CD4-positive, alpha-beta T cell treated with Interleukin-4 for 1 hour (primary cell): ENCODE results near the gene SPINK6.

Experiments
- DNase-seq, 2 donors: peaks; one replicate each; pipeline ENCODE4 v3.0.0-alpha.2; 2020 to 2022

Gene SPINK6, protein sequence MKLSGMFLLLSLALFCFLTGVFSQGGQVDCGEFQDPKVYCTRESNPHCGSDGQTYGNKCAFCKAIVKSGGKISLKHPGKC

GRCh38 chr5:148202531-148203203, at the start of gene SPINK6:
Gene SPINK6 (plus strand): TSS chr5:148203042. CDS start chr5:148203097, 55 bp downstream.
- no peak for DNase-seq

GRCh38 chr5:148156609-148157008, 46.2 kb upstream of the SPINK6 start:
- no peak for DNase-seq

GRCh38 chr5:148162038-148162437, 40.8 kb upstream of the SPINK6 start:
- no peak for DNase-seq

DNA sequence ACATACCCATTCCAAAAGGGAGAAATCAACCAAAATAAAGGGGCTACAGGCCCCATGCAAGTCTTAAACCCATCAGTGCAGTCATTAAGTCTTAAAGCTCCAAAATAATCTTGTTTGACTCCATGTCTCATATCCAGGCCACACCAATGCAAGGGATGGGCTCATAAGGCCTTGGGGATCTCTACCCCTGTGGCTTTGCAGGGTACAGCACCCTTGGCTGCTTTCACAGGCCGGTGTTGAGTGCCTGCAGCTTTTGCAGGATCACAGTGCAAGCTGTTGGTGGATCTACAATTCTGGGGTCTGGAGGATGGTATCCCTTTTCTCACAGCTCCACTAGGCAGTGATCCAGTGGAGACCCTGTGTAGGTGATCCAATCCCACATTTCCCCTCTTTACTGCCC, 39.5 kb upstream of the SPINK6 start:
- no peak for DNase-seq

DNA sequence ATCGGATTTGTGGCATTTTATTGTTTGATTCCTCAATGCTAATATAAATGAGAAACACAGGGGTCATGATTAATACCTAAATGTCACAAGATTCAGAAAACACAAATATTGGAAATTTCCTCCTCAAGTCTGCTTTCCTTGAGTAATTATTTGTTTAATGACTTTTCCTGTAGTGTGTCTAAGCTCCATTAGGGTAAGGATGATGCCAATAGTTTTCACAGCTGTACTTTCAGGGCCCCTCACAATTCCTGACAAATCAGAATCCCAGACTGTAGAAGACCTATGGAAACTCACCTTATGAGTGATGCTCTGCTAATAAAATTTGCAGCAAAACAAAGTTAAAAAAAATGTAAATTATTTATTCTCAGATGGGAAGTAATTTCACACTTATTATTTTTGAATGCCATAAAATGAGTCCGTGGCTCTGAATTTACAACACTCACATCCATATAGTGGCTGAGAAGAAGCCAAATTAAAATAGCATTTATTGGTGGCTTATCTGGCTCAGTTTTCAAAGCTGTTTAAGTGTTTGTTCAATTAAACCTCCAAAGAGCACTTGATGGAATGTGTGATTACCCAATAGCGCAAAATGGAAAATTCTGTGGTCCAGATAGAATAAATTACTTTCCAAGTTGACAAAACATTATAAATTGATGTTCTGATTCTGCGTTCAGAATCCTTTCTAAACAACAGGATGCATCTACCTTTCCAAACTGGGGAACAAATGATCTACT, 36.1 kb upstream of the SPINK6 start:
- DNase-seq = no peak

- DNase-seq = no peak
Measured at GRCh38 chr5:148168246-148168645, 34.6 kb upstream of the SPINK6 start, which contains the start of gene SPINK14. Gene SPINK14 (plus strand): TSS chr5:148168546. CDS start chr5:148169733, 1,187 bp downstream.

GRCh38 chr5:148172377-148172776, 30.5 kb upstream of the SPINK6 start:
- no peak for DNase-seq

DNA sequence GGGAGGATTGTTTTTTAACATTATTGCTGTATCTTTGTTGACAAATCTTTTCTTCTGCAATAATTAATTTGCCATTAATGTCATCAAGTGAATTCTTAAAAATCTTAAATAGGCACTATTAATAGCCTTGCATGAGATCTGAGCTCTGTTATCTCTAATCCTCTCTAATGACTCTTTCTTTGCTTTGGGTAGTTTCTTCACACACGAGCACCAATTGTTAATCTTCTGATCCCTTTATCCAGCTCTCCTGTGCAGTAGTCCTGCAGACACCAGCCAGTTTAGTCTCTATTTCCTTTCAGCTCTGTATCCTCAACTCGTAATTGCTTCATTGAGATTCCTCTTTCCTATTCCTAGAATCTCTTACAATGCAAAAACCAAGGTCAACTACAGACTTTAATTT, 26.4 kb upstream of the SPINK6 start:
- no peak for DNase-seq

GRCh38 chr5:148177207-148177606, 25.6 kb upstream of the SPINK6 start:
- DNase-seq = no peak

- DNase-seq = peak in 1 of 2 donors; percentile 52
Measured at GRCh38 chr5:148179234-148179824, 23.5 kb upstream of the SPINK6 start.

- peak; percentile 17 to 28 for DNase-seq
Measured at GRCh38 chr5:148186248-148187003, 16.4 kb upstream of the SPINK6 start.

GRCh38 chr5:148191010-148191409, 11.8 kb upstream of the SPINK6 start:
- no peak for DNase-seq

GRCh38 chr5:148193202-148193601, 9.6 kb upstream of the SPINK6 start:
- DNase-seq = no peak

GRCh38 chr5:148201151-148201550, 1.7 kb upstream of the SPINK6 start:
- no peak for DNase-seq

DNA sequence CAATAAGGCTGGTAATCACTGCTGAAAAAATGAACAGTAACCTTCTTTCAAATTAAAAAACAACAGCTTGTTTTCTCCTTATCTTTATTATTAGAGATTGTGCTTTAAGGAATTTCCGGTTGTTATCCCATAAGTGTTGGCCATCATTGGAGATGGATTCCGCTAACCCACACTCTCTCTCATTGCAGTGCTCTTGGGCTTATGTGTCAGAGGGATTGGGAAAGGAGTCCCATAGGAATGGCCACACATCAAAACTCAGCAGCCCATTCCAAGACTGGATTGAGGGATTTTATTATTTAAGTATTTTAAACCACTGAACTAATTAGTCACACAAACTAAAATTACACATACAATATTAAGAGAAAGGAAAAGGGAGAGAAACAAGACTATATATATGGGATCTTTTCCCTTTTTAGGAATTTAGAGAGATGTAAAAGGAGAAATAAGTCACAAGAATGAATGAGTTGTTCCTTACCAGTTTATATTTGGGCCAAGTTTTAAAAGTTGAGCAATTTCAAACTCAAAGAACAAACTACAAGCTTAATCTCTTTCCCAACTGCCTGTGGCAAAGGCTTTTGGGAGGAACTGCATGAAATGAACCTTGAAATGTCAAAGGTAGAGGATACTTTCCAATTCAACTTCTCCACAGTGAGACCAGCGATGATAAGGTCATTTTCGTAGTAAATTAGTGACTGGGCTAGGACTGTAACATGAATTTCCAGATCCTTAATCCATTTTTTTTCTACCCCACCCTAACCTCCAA, 2.4 kb downstream of the SPINK6 start:
- DNase-seq = no peak

GRCh38 chr5:148205865-148206264, 3.0 kb downstream of the SPINK6 start:
- no peak for DNase-seq

GRCh38 chr5:148206620-148207019, 3.8 kb downstream of the SPINK6 start:
- no peak for DNase-seq

GRCh38 chr5:148208226-148208625, 5.4 kb downstream of the SPINK6 start:
- no peak for DNase-seq

DNA sequence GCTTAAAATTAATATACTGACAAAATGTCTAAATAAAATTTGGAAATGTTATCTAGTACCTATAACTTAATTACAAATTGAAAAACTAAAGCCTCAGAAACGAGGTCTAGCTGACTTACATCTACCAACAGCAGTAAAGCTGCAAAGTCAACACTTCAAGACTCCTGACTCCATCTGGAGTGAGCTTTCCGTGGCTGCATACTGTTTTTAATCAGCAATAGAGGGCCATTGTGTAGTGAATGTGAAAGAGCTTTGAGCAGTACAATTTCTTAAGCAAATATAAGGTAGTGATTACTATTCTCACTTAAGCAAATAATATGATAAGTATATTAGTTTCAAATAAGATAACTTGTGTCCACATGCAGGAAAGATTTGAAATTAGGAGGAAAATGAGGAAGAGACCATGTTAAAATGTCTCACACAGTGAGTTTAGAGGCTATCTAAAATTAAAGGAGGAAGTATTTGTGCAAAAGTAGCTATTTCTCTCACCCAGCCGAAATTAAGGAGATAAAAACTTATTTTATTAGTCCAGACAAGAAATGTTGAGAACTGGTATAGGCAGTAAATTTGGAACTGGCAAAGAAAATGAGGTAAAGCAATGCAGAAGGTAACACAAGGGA, 6.4 kb downstream of the SPINK6 start:
- DNase-seq = no peak

DNA sequence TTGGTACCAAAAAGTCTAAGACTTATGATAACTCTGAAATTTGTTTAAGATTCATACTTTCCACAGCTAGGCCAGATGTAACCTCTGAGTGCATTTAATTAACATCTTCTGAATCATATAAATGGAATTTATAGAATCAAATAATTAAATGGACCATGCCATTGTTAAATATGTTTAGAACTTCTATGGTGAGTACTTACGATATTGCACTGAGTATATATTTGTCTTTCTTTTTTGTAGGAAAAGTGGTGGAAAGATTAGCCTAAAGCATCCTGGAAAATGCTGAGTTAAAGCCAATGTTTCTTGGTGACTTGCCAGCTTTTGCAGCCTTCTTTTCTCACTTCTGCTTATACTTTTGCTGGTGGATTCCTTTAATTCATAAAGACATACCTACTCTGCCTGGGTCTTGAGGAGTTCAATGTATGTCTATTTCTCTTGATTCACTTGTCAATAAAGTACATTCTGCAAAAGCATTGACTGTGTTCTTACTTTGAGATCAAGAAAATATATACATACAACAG, 11.9 kb downstream of the SPINK6 start:
- no peak for DNase-seq

- no peak for DNase-seq
Measured at GRCh38 chr5:148221508-148221907, 18.7 kb downstream of the SPINK6 start.
